SK-N-SH (cell line): ENCODE measurements around the gene NRG3. TPM values are rescaled to one million over a fixed set of nuclear protein-coding genes. Genes with fewer than 3 reads are reported as not detected.

ENCODE experiments used
- CTCF ChIA-PET: fragments of 300-600, 350-600 bp; formaldehyde crosslinking; extraction: SDS; loops from one replicate; lab custom pipeline; 2021; lab: Yijun Ruan, JAX
- POLR2A ChIA-PET: fragments of 350-600 bp; sonication (Branson Sonifier 250); formaldehyde crosslinking; extraction: SDS; loops from one replicate; lab custom pipeline; 2020; ENCODE audit warnings: antibody characterized with exemption, inconsistent platforms; lab: Yijun Ruan, JAX
- DNase-seq: peaks from one replicate; pipeline ENCODE4 v3.0.0; 2012
- H2AFZ ChIP-seq: fragments of 200-600 bp; sonication (generic); 2 replicates; pipeline ENCODE4 v1.8.1; 2016; ENCODE audit warnings: antibody characterized with exemption, mild to moderate bottlenecking, low read depth
- H3F3A ChIP-seq: fragments of 200-600 bp; sonication (generic); replicated peaks from 2 replicates; pipeline ENCODE3; 2016; ENCODE audit warnings: antibody characterized with exemption, mild to moderate bottlenecking; ENCODE audit not compliant: insufficient read depth
- H3K27ac ChIP-seq, 2 experiments: fragments of 200-500 bp in 1 of 2; fragments of 200-600 bp in 1 of 2; sonication (Bioruptor generic) in 1 of 2; sonication (generic), shearing (Covaris generic) in 1 of 2; 2 replicates each; pipeline versions ENCODE4 v1.5.1 to v1.6.1; 2014 to 2016; ENCODE audit warnings: low read depth in 2 of 2, inconsistent platforms in 1 of 2, low read length in 1 of 2, mild to moderate bottlenecking in 1 of 2, mixed read lengths in 1 of 2
- H3K27me3 ChIP-seq: fragments of 200-600 bp; sonication (generic), shearing (Covaris generic); 2 replicates; pipeline ENCODE4 v1.6.1; 2016; ENCODE audit warnings: mixed run types; ENCODE audit not compliant: insufficient read depth
- H3K36me3 ChIP-seq, 2 experiments: fragments of 200-500 bp in 1 of 2; fragments of 200-600 bp in 1 of 2; sonication (Bioruptor generic) in 1 of 2; sonication (generic) in 1 of 2; replicated peaks in 1 of 2; 2 replicates each; pipeline versions ENCODE3 to v1.5.1; 2014 to 2016; ENCODE audit warnings: low read length in 1 of 2, mild to moderate bottlenecking in 1 of 2; ENCODE audit not compliant: insufficient read depth in 2 of 2, control insufficient read depth in 1 of 2
- H3K4me1 ChIP-seq, 2 experiments: fragments of 200-500 bp in 1 of 2; fragments of 200-600 bp in 1 of 2; sonication (Bioruptor generic) in 1 of 2; sonication (generic), shearing (Covaris generic) in 1 of 2; 2 replicates each; pipeline versions ENCODE4 v1.5.1 to v1.6.1; 2014 to 2016; ENCODE audit warnings: low read depth in 1 of 2, low read length in 1 of 2, mixed run types in 1 of 2; ENCODE audit not compliant: insufficient read depth in 2 of 2, control insufficient read depth in 1 of 2
- H3K4me2 ChIP-seq: fragments of 200-600 bp; sonication (generic), shearing (Covaris generic); 2 replicates; pipeline ENCODE4 v1.6.1; 2017; ENCODE audit warnings: mixed run types
- H3K4me3 ChIP-seq, 2 experiments: fragments of 200-500 bp in 1 of 2; fragments of 200-600 bp in 1 of 2; sonication (Bioruptor generic) in 1 of 2; sonication (generic), shearing (Covaris generic) in 1 of 2; 2 replicates each; pipeline versions ENCODE4 v1.5.1 to v1.8.1; 2014 to 2016; ENCODE audit warnings: low read depth in 2 of 2, inconsistent platforms in 1 of 2, low read length in 1 of 2, mild to moderate bottlenecking in 1 of 2, mixed read lengths in 1 of 2, moderate library complexity in 1 of 2
- H3K79me2 ChIP-seq: fragments of 200-600 bp; sonication (generic); 2 replicates; pipeline ENCODE4 v1.8.1; 2017; ENCODE audit warnings: mild to moderate bottlenecking; ENCODE audit not compliant: insufficient read depth
- H3K9ac ChIP-seq: fragments of 200-600 bp; sonication (generic); 2 replicates; pipeline ENCODE4 v1.6.1; 2017; ENCODE audit warnings: mixed run types
- H3K9me2 ChIP-seq: fragments of 200-600 bp; sonication (generic); 2 replicates; pipeline ENCODE4 v1.6.1; 2017; ENCODE audit warnings: mixed run types
- H3K9me3 ChIP-seq: fragments of 200-600 bp; sonication (generic); 2 replicates; pipeline ENCODE4 v1.6.1; 2017; ENCODE audit warnings: mixed run types, mild to moderate bottlenecking, moderate library complexity
- H4K20me1 ChIP-seq: fragments of 200-600 bp; sonication (generic); 2 replicates; pipeline ENCODE4 v1.6.1; 2017; ENCODE audit warnings: mild to moderate bottlenecking, mixed run types; ENCODE audit not compliant: insufficient read depth
- CHD2 ChIP-seq: fragments of 150-350 bp; IDR thresholded peaks from 2 replicates; pipeline ENCODE4 v1.6.1; 2018; ENCODE audit warnings: low read length; ENCODE audit not compliant: partially characterized antibody
- CTCF ChIP-seq: fragments of 200-600 bp; sonication (generic); IDR thresholded peaks from 2 replicates; pipeline ENCODE4 v1.6.1; 2017; ENCODE audit warnings: antibody characterized with exemption, mild to moderate bottlenecking, moderate library complexity
- EP300 ChIP-seq, 2 experiments: IDR thresholded peaks; 2 replicates each; pipeline versions ENCODE4 v1.4.0 to v1.6.1; 2012; ENCODE audit warnings: borderline replicate concordance in 1 of 2, low read depth in 1 of 2, low read length in 1 of 2
- EZH2phosphoT487 ChIP-seq: fragments of 200-600 bp; sonication (generic); IDR thresholded peaks from 2 replicates; pipeline ENCODE4 v1.6.1; 2017; ENCODE audit warnings: low read depth, mixed run types, mild to moderate bottlenecking, antibody characterized with exemption, moderate library complexity, borderline replicate concordance
- FOXM1 ChIP-seq: IDR thresholded peaks from 2 replicates; pipeline ENCODE4 v1.4.0; 2012; ENCODE audit warnings: low read depth, mild to moderate bottlenecking
- NFIC ChIP-seq: IDR thresholded peaks from 2 replicates; pipeline ENCODE4 v1.4.0; 2012; ENCODE audit warnings: borderline replicate concordance
- NRF1 ChIP-seq: IDR thresholded peaks from 2 replicates; pipeline ENCODE4 v1.6.1; 2012; ENCODE audit warnings: low read depth, mild to moderate bottlenecking, low read length
- POLR2AphosphoS5 ChIP-seq: IDR thresholded peaks from 2 replicates; pipeline ENCODE4 v1.6.1; 2012; ENCODE audit warnings: low read depth, low read length
- RAD21 ChIP-seq: IDR thresholded peaks from 2 replicates; pipeline ENCODE4 v1.6.1; 2012; ENCODE audit warnings: mild to moderate bottlenecking, low read length
- RCOR1 ChIP-seq: fragments of 150-350 bp; IDR thresholded peaks from 2 replicates; pipeline ENCODE4 v1.6.1; 2017; ENCODE audit warnings: antibody characterized with exemption, low read length
- REST ChIP-seq: IDR thresholded peaks from 2 replicates; pipeline ENCODE4 v1.6.1; 2012; ENCODE audit warnings: mild to moderate bottlenecking, low read depth, low read length, moderate library complexity
- SMC3 ChIP-seq: IDR thresholded peaks from 2 replicates; pipeline ENCODE4 v1.6.1; 2012; ENCODE audit warnings: low read depth, low read length, improper control_type of control experiment
- TAF1 ChIP-seq: IDR thresholded peaks from 2 replicates; pipeline ENCODE4 v1.6.1; 2012; ENCODE audit warnings: low read depth, mild to moderate bottlenecking, low read length, moderate library complexity, borderline replicate concordance
- YY1 ChIP-seq: IDR thresholded peaks from 2 replicates; pipeline ENCODE4 v1.4.0; 2012; ENCODE audit warnings: low read depth, mild to moderate bottlenecking
- WGBS: methylation state at CpG from one replicate; pipeline ENCODE4 v1.1.6; 2017; ENCODE audit warnings: low lambda C conversion rate; 5-methylcytosine and 5-hydroxymethylcytosine counted together
- polyA plus RNA-seq, 3 experiments: library from polyadenylated mRNA; depleted of rRNA; stranded (reverse); fragments of >200 nt; gene quantifications; 2 replicates each; pipeline ENCODE4 v1.2.3, GENCODE V29; 2012
- TF ChIP-seq, protein P1 (sequence below): fragments of 150-350 bp; IDR thresholded peaks from 2 replicates; pipeline ENCODE4 v1.6.1; 2016; ENCODE audit warnings: mild to moderate bottlenecking, low read depth, low read length
- TF ChIP-seq, protein P2 (sequence below): IDR thresholded peaks from 2 replicates; pipeline ENCODE4; 2012

The NRG3 gene
- polyA plus RNA-seq, 1 of the 3 experiments (the other 2 are of a cell fraction) = 0.03 TPM

GRCh38 chr10:81872206-81872862 lies 2.7 kb upstream of the NRG3 start:
- Histone ChIP-seq H3K9me2 (no peaks in the 10 kb centered on the region), H3K79me2 (no peaks in the 10 kb centered on the region), H4K20me1 (no peaks in the 10 kb centered on the region), H3K27me3 (peaks cover 16% of the 10 kb centered on the region), H3K9ac (no peak overlapping the region), H3K4me2 (no peak overlapping the region), H3K9me3 (no peaks in the 10 kb centered on the region), H3K36me3 (no peaks in the 10 kb centered on the region), H3K4me3 (no peak overlapping the region), H3K27ac (no peak overlapping the region), H2AFZ (no peak overlapping the region), H3F3A (no peaks in the 10 kb centered on the region), H3K4me1 (peaks cover 0 to 9% of the 10 kb centered on the region in 2 experiments; a peak in 1 of 4 replicates)
- 12% methylated on average over 5 of the region's 6 CpGs for WGBS
- DNase-seq = no peak
- POLR2A ChIA-PET = no interaction called here
- no peak for TF ChIP-seq EP300 (IDR thresholded peaks at IDR 0.05; ENCODE audit: borderline replicate concordance in 1 of 2, low read depth in 1 of 2, low read length in 1 of 2)
- TF ChIP-seq TAF1 = no peak
- TF ChIP-seq REST = no peak
- no peak for TF ChIP-seq CTCF
- TF ChIP-seq SMC3 = no peak
- TF ChIP-seq RAD21 = no peak
- no peak for TF ChIP-seq NRF1
- TF ChIP-seq YY1 = no peak
- TF ChIP-seq, protein P1, sequence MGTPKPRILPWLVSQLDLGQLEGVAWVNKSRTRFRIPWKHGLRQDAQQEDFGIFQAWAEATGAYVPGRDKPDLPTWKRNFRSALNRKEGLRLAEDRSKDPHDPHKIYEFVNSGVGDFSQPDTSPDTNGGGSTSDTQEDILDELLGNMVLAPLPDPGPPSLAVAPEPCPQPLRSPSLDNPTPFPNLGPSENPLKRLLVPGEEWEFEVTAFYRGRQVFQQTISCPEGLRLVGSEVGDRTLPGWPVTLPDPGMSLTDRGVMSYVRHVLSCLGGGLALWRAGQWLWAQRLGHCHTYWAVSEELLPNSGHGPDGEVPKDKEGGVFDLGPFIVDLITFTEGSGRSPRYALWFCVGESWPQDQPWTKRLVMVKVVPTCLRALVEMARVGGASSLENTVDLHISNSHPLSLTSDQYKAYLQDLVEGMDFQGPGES = no peak
- TF ChIP-seq, protein P2, sequence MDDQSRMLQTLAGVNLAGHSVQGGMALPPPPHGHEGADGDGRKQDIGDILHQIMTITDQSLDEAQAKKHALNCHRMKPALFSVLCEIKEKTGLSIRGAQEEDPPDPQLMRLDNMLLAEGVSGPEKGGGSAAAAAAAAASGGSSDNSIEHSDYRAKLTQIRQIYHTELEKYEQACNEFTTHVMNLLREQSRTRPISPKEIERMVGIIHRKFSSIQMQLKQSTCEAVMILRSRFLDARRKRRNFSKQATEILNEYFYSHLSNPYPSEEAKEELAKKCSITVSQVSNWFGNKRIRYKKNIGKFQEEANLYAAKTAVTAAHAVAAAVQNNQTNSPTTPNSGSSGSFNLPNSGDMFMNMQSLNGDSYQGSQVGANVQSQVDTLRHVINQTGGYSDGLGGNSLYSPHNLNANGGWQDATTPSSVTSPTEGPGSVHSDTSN = no peak
- no peak for TF ChIP-seq FOXM1
- TF ChIP-seq NFIC = no peak
- no peak for TF ChIP-seq CHD2
- no peak for TF ChIP-seq RCOR1
- no peak for TF ChIP-seq EZH2phosphoT487
- no peak for TF ChIP-seq POLR2AphosphoS5
- CTCF ChIA-PET = no interaction called here
